Gastroesophageal sphincter (tissue), 3 donors: ENCODE data around the gene MPPED1.

ENCODE experiments used
- CTCF ChIP-seq, 4 experiments: fragments of 200-600 bp in 2 of 4; fragments of 450-650 bp in 2 of 4; sonication (generic) in 1 of 4; IDR thresholded peaks; one replicate each; pipeline ENCODE4 v1.5.1; 2017 to 2019; ENCODE audit warnings: antibody characterized with exemption in 4 of 4, mild to moderate bottlenecking in 2 of 4, moderate library complexity in 2 of 4
- EP300 ChIP-seq: sonication (generic); formaldehyde crosslinking; IDR thresholded peaks from one replicate; pipeline ENCODE4 v1.6.1; 2017; ENCODE audit warnings: antibody characterized with exemption, mild to moderate bottlenecking

- TF ChIP-seq CTCF (IDR thresholded peaks at IDR 0.05) (no peak), EP300 (no peak)
Measured at GRCh38 chr22:43370036-43370435, 41.8 kb upstream of the MPPED1 start.
